SK-N-MC (cell line): Measurements from ENCODE around the gene GRIA4.

Experiments
- DNase-seq: peaks from one replicate; pipeline ENCODE4 v3.0.0-alpha.2; 2011; ENCODE audit warnings: low read depth, low spot score
- H3K27ac ChIP-seq: fragments of 200-600 bp; sonication (generic); 2 replicates; pipeline ENCODE4 v1.5.1; 2016; ENCODE audit warnings: mixed run types
- H3K36me3 ChIP-seq: fragments of 200-600 bp; sonication (generic); 2 replicates; pipeline ENCODE4 v1.6.1; 2017; ENCODE audit warnings: antibody characterized with exemption, low read length, mixed read lengths; ENCODE audit not compliant: insufficient read depth
- H3K4me3 ChIP-seq: fragments of 200-600 bp; sonication (generic); 2 replicates; pipeline ENCODE4 v1.5.1; 2016
- H3K9ac ChIP-seq: fragments of 200-600 bp; sonication (generic); 2 replicates; pipeline ENCODE4 v1.8.0; 2017; ENCODE audit warnings: mixed run types, mixed read lengths; ENCODE audit not compliant: insufficient read length
- H3K9me3 ChIP-seq: fragments of 200-600 bp; sonication (generic); 2 replicates; pipeline ENCODE4 v1.6.1; 2017; ENCODE audit warnings: low read depth, mild to moderate bottlenecking, antibody characterized with exemption, low read length, moderate library complexity, mixed read lengths
- EZH2 ChIP-seq: fragments of 200-600 bp; sonication (generic); IDR thresholded peaks from one replicate; pipeline ENCODE4 v1.6.1; 2017; ENCODE audit warnings: antibody characterized with exemption
- FOXP2 ChIP-seq: optimal IDR thresholded peaks from 2 replicates; pipeline ENCODE3; 2011; ENCODE audit warnings: mild to moderate bottlenecking, moderate library complexity; ENCODE audit not compliant: insufficient read depth; ENCODE audit errors: extremely low read length, control extremely low read depth
- POLR2AphosphoS5 ChIP-seq: IDR thresholded peaks from 2 replicates; pipeline ENCODE4 v1.6.1; 2012; ENCODE audit warnings: mild to moderate bottlenecking, low read depth, low read length, borderline replicate concordance

Gene GRIA4

DNA sequence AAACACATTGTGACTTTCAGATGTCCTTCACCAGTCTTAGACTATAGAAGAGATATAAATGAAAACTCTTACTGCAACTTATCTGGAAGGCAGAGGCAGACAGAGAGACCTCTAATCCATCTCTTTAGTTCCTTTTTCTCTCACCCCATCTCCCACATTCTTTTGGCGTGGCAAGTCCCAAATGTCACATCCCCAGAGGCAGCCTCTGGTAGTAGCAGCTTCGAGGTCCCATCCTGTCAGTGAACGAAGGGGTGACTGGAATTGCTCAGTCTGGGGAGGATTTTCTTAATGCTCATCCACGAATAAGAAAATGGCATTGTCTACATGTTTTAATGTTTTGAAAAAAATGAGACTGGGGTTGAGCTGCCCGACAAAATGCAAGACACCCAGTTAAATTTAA, 201.4 kb downstream of the GRIA4 start:
- no peak overlapping the region for H3K9ac ChIP-seq
- no peak for DNase-seq
- no peaks in the 10 kb centered on the region for H3K9me3 ChIP-seq
- H3K27ac ChIP-seq = no peak overlapping the region
- H3K4me3 ChIP-seq = no peak overlapping the region
- TF ChIP-seq EZH2 (no peak), POLR2AphosphoS5 (no peak), FOXP2 (no peak)
- H3K36me3 ChIP-seq = no peaks in the 10 kb centered on the region

GRCh38 chr11:105821372-105821771, 211.5 kb downstream of the GRIA4 start:
- TF ChIP-seq POLR2AphosphoS5 (no peak), EZH2 (no peak), FOXP2 (no peak)
- H3K4me3 ChIP-seq = no peak overlapping the region
- H3K27ac ChIP-seq = no peak overlapping the region
- no peak for DNase-seq
- H3K9ac ChIP-seq = no peak overlapping the region
- H3K9me3 ChIP-seq = no peaks in the 10 kb centered on the region
- H3K36me3 ChIP-seq = no peaks in the 10 kb centered on the region

- Histone ChIP-seq H3K4me3 (no peak overlapping the region), H3K9ac (no peak overlapping the region), H3K27ac (no peak overlapping the region; the same call in 1 of the 2 replicates), H3K9me3 (no peaks in the 10 kb centered on the region), H3K36me3 (no peaks in the 10 kb centered on the region)
- no peak for DNase-seq
- no peak for TF ChIP-seq POLR2AphosphoS5
- TF ChIP-seq EZH2 = no peak
- TF ChIP-seq FOXP2 = no peak
These were observed 211.9 kb downstream of the GRIA4 start for GRCh38 chr11:105821781-105822180.

- no peak overlapping the region for H3K27ac ChIP-seq
- DNase-seq = no peak
- H3K9me3 ChIP-seq = no peaks in the 10 kb centered on the region
- H3K36me3 ChIP-seq = no peaks in the 10 kb centered on the region
- no peak overlapping the region for H3K9ac ChIP-seq
- no peak for TF ChIP-seq EZH2
- no peak for TF ChIP-seq POLR2AphosphoS5
- TF ChIP-seq FOXP2 = no peak
- no peak overlapping the region for H3K4me3 ChIP-seq
These were observed 213.7 kb downstream of the GRIA4 start for GRCh38 chr11:105823495-105824033.

- no peak for DNase-seq
- no peak overlapping the region for H3K9ac ChIP-seq
- H3K4me3 ChIP-seq = no peak overlapping the region
- no peaks in the 10 kb centered on the region for H3K9me3 ChIP-seq
- H3K36me3 ChIP-seq = no peaks in the 10 kb centered on the region
- no peak for TF ChIP-seq FOXP2
- no peak; the same call in 1 of the 2 replicates for TF ChIP-seq POLR2AphosphoS5
- no peak for TF ChIP-seq EZH2
- H3K27ac ChIP-seq = no peak overlapping the region
These were observed 214.7 kb downstream of the GRIA4 start for GRCh38 chr11:105824457-105825013.

DNA sequence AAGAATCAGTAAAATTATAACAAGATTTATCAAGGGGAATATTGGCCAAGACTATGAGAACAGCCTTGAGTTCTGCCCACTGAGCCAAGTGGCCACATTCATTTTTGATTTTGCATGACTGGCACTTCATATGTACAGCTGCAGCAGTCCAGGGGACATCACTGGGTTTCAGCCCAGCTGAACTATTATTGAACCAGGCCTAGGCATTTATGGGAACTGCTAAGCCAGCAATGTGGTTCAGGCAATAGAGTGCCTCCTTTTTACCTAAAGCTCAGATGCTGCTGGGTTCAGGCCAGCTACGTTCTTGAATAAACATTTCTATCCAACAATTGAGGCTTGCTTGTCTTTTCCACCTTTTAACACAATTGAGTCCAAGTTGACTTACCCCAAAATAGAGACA, 215.3 kb downstream of the GRIA4 start:
- no peak overlapping the region for H3K27ac ChIP-seq
- no peak overlapping the region for H3K4me3 ChIP-seq
- H3K36me3 ChIP-seq = no peaks in the 10 kb centered on the region
- no peaks in the 10 kb centered on the region for H3K9me3 ChIP-seq
- no peak for TF ChIP-seq POLR2AphosphoS5
- no peak for TF ChIP-seq FOXP2
- TF ChIP-seq EZH2 = no peak
- no peak overlapping the region for H3K9ac ChIP-seq
- no peak for DNase-seq

DNA sequence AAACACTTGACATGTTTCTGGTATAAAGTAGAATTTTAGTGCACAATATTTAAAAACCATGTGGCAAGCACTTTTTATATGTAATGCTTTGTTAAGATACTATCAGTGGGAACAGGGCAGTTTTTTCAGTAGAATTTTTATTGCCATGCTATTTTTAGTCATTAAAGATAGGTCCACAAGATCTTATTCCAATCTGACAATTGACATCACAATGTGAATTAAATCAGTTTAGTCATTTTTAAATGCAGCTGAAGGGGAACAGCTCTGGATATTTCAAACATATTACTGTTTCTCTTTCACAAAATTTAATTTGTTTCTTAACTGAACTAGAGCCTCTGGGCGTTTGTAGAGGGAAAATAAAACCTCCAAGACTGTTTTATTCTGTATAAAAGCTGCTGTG, 218.0 kb downstream of the GRIA4 start:
- no peak for TF ChIP-seq POLR2AphosphoS5
- no peak for DNase-seq
- H3K27ac ChIP-seq = peak overlapping the region; percentile 45; the same call in 1 of the 2 replicates
- H3K9ac ChIP-seq = no peak overlapping the region
- H3K36me3 ChIP-seq = no peaks in the 10 kb centered on the region
- H3K4me3 ChIP-seq = no peak overlapping the region
- H3K9me3 ChIP-seq = no peaks in the 10 kb centered on the region

GRCh38 chr11:105829084-105829483, 219.2 kb downstream of the GRIA4 start:
- TF ChIP-seq EZH2 (no peak), FOXP2 (no peak)
- DNase-seq = no peak
- no peak overlapping the region for H3K9ac ChIP-seq
- H3K27ac ChIP-seq = no peak overlapping the region
- no peak overlapping the region for H3K4me3 ChIP-seq
- H3K9me3 ChIP-seq = no peaks in the 10 kb centered on the region
- no peaks in the 10 kb centered on the region for H3K36me3 ChIP-seq

DNA sequence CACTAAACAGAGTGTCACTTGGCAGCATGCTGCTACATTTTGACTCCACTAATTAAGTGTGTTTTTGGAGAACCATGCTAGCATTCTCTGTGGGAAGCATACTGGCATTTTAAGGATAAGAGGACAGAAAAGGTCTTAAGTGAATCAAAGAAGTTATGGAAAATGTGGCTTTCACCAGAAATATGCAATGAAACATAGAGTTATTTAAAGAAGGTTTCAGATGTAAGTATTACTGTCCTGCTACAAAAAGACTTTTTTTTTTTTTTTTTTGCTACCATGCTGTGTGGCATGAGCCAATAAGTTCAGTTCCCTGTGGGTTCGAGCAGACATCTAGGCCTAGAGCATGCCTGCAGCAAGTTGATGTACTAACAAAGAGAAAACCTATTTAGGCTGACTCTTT, 224.6 kb downstream of the GRIA4 start:
- Histone ChIP-seq H3K27ac (no peak overlapping the region), H3K36me3 (no peaks in the 10 kb centered on the region), H3K9me3 (no peaks in the 10 kb centered on the region), H3K4me3 (no peak overlapping the region), H3K9ac (no peak overlapping the region)
- TF ChIP-seq FOXP2 (no peak), EZH2 (no peak), POLR2AphosphoS5 (no peak)
- no peak for DNase-seq
